ENCODE data around the gene STRADB.

Gene STRADB

GRCh38 chr2:201451292-201452057, at the start of gene STRADB, which contains the start of gene TRAK2 (continued):
- TF ChIP-seq ZBTB11 (tag by site-specific recombination; conservative IDR thresholded peaks at IDR 0.05; ENCODE audit: low read depth) (peak; percentile 93), ZSCAN30 (tag by site-specific recombination; IDR thresholded peaks at IDR 0.05) (peak; percentile 21; the same call in 1 of the 2 replicates), REPIN1 (tag by site-specific recombination; IDR thresholded peaks at IDR 0.05; ENCODE audit: low read depth) (no peak), SP3 (tag by site-specific recombination; IDR thresholded peaks at IDR 0.05) (peak; percentile 96), ZNF121 (tag by site-specific recombination; IDR thresholded peaks at IDR 0.05) (no peak), PRDM6 (tag by site-specific recombination; IDR thresholded peaks at IDR 0.05) (no peak), BCL11A (tag by site-specific recombination; IDR thresholded peaks at IDR 0.05; ENCODE audit: low read depth) (no peak), FEZF1 (tag by site-specific recombination; IDR thresholded peaks at IDR 0.05) (no peak), ZNF19 (tag by site-specific recombination; IDR thresholded peaks at IDR 0.05; ENCODE audit: low read depth) (no peak), ZBTB44 (tag by site-specific recombination; IDR thresholded peaks at IDR 0.05) (peak; percentile 28; the same call in 1 of the 2 replicates), ZNF24 (tag by site-specific recombination; IDR thresholded peaks at IDR 0.05) (0 out of 2 replicates have a peak, but pooled peaks have one; percentile 14), CTCF (tag by site-specific recombination; IDR thresholded peaks at IDR 0.05) (peak; percentile 81), ZNF311 (tag by site-specific recombination; IDR thresholded peaks at IDR 0.05; ENCODE audit: borderline replicate concordance) (no peak), WT1 (tag by site-specific recombination; IDR thresholded peaks at IDR 0.05) (0 out of 2 replicates have a peak, but pooled peaks have one; percentile 24), TSHZ1 (tag by site-specific recombination; IDR thresholded peaks at IDR 0.05; ENCODE audit: borderline replicate concordance) (no peak), ZNF560 (tag by site-specific recombination; IDR thresholded peaks at IDR 0.05; ENCODE audit: borderline replicate concordance) (no peak), ZNF660 (tag by site-specific recombination; IDR thresholded peaks at IDR 0.05) (peak; percentile 50; the same call in 1 of the 2 replicates), GLIS1 (tag by site-specific recombination; IDR thresholded peaks at IDR 0.05) (peak; percentile 49), ZNF211 (tag by site-specific recombination; IDR thresholded peaks at IDR 0.05; ENCODE audit: low read depth) (no peak), ZNF501 (tag by site-specific recombination; IDR thresholded peaks at IDR 0.05) (peak; percentile 66; the same call in 1 of the 2 replicates), ZNF561 (tag by site-specific recombination; IDR thresholded peaks at IDR 0.05; ENCODE audit: borderline replicate concordance) (peak; percentile 12; the same call in 1 of the 2 replicates), ZNF394 (tag by site-specific recombination; IDR thresholded peaks at IDR 0.05; ENCODE audit: borderline replicate concordance) (peak; percentile 74), ZNF76 (tag by site-specific recombination; IDR thresholded peaks at IDR 0.05; ENCODE audit: borderline replicate concordance, low read depth) (peak; percentile 98), ZNF677 (tag by site-specific recombination; IDR thresholded peaks at IDR 0.05) (no peak), ZSCAN4 (tag by site-specific recombination; IDR thresholded peaks at IDR 0.05) (no peak; the same call in 1 of the 2 replicates)
